Activated CD8-positive, alpha-beta T cell treated with anti-CD3 and anti-CD28 coated beads, Interleukin-2, amount 10 ng/mL, durations not matched to agents 7 days and 5 days (primary cell): ENCODE data around the gene DMXL1. TPM values are rescaled to one million over a fixed set of nuclear protein-coding genes. Genes with fewer than 3 reads are reported as not detected.
"Not testable (repeated sequence)": the region's sequence is repeated elsewhere in the genome, so short reads cannot be mapped to it uniquely, and the experiment has no call there.

Experiments
- ATAC-seq: fragments of 150-1000 bp; cut with Tn5 transposase; one replicate; pipeline ENCODE4 v1.10.0; 2021; ENCODE audit warnings: moderate library complexity
- CTCF ChIA-PET: fragments of 350-600 bp; sonication (Branson Sonifier 250); formaldehyde crosslinking; loops from one replicate; lab custom pipeline; 2021; ENCODE audit warnings: antibody characterized with exemption; lab: Charles Lee
- POLR2A ChIA-PET: fragments of 350-600 bp; sonication (Branson Sonifier 250); formaldehyde crosslinking; loops from one replicate; lab custom pipeline; 2021; ENCODE audit warnings: antibody characterized with exemption; lab: Charles Lee
- DNase-seq: peaks from one replicate; pipeline ENCODE4 v3.0.0-alpha.2; 2020
- H3K27ac Mint-ChIP-seq: one replicate; pipeline ENCODE4 v1.8.0; 2021; ENCODE audit warnings: mild to moderate bottlenecking, mixed read lengths
- H3K27me3 Mint-ChIP-seq: one replicate; pipeline ENCODE4 v1.8.0; 2021; ENCODE audit warnings: low read depth, mixed read lengths
- H3K36me3 Mint-ChIP-seq: one replicate; pipeline ENCODE4 v1.8.0; 2021; ENCODE audit warnings: low read depth, mixed read lengths
- H3K4me1 Mint-ChIP-seq: one replicate; pipeline ENCODE4 v1.8.0; 2021; ENCODE audit warnings: low read depth, mixed read lengths
- H3K4me3 Mint-ChIP-seq: one replicate; pipeline ENCODE4 v1.8.0; 2021; ENCODE audit warnings: mild to moderate bottlenecking, mixed read lengths
- H3K9me3 Mint-ChIP-seq: one replicate; pipeline ENCODE4 v1.8.0; 2022; ENCODE audit warnings: mixed read lengths; ENCODE audit not compliant: insufficient read depth
- total RNA-seq, 2 experiments: library from RNA; stranded (reverse); gene quantifications; one replicate each; pipeline ENCODE4 v1.2.3, GENCODE V29; 2021

Gene DMXL1
- total RNA-seq, 2 experiments from 2014 or later: 32.3 to 33.9 TPM

GRCh38 chr5:119218830-119219782 is 148.2 kb downstream of the DMXL1 start:
- peaks cover 13% of the 10 kb centered on the region for H3K36me3 Mint-ChIP-seq
- POLR2A ChIA-PET: interaction anchor here (0.9 kb wide), 1 partner anchor 25 kb away, joined by 3 read pairs; no protein-coding TSS in a partner anchor

GRCh38 chr5:119220576-119221197 is 149.8 kb downstream of the DMXL1 start:
- DNase-seq (no peak), ATAC-seq (no peak)
- POLR2A ChIA-PET: no interaction called here
- Mint-ChIP-seq H3K27me3 (no peaks in the 10 kb centered on the region), H3K27ac (no peak overlapping the region), H3K4me1 (no peaks in the 10 kb centered on the region), H3K9me3 (no peaks in the 10 kb centered on the region), H3K36me3 (peaks cover 13% of the 10 kb centered on the region), H3K4me3 (no peak overlapping the region)
- CTCF ChIA-PET: interaction anchor here (1.3 kb wide), 1 partner anchor 192 kb away, joined by 3 read pairs; no protein-coding TSS in a partner anchor

More at GRCh38 chr5:119218830-119219782, 148.2 kb downstream of the DMXL1 start:
- DNase-seq: no peak
- H3K27ac Mint-ChIP-seq: no peak overlapping the region
- no peaks in the 10 kb centered on the region for H3K27me3 Mint-ChIP-seq
- CTCF ChIA-PET: interaction anchor here (0.9 to 1.2 kb wide), 3 partner anchors 49 to 197 kb away, joined by 3 to 7 read pairs (median 4); no protein-coding TSS in a partner anchor
- no peaks in the 10 kb centered on the region for H3K9me3 Mint-ChIP-seq
- H3K4me3 Mint-ChIP-seq: no peak overlapping the region
- no peak for ATAC-seq
- H3K4me1 Mint-ChIP-seq: no peaks in the 10 kb centered on the region

GRCh38 chr5:119221330-119221729 is 150.4 kb downstream of the DMXL1 start:
- ATAC-seq: no peak
- Mint-ChIP-seq H3K27me3 (no peaks in the 10 kb centered on the region), H3K4me3 (no peak overlapping the region), H3K36me3 (peaks cover 11% of the 10 kb centered on the region), H3K4me1 (no peaks in the 10 kb centered on the region), H3K27ac (no peak overlapping the region), H3K9me3 (no peaks in the 10 kb centered on the region)
- ChIA-PET POLR2A (no interaction called here), CTCF (interaction anchor here (1.6 kb wide), 1 partner anchor 233 kb away, joined by 3 read pairs; the partner anchor contains the start of gene DTWD2)
- no peak for DNase-seq

- ATAC-seq: no peak
- Mint-ChIP-seq H3K4me1 (peaks cover under 1% of the 10 kb centered on the region), H3K27ac (no peak overlapping the region), H3K4me3 (no peak overlapping the region), H3K36me3 (peaks cover 7% of the 10 kb centered on the region), H3K27me3 (no peaks in the 10 kb centered on the region), H3K9me3 (no peaks in the 10 kb centered on the region)
- ChIA-PET POLR2A (no interaction called here), CTCF (no interaction called here)
- DNase-seq: no peak
These were observed 159.1 kb downstream of the DMXL1 start for GRCh38 chr5:119229950-119230349.

- no peaks in the 10 kb centered on the region for H3K9me3 Mint-ChIP-seq
- DNase-seq (no peak), ATAC-seq (no peak)
- ChIA-PET CTCF (interaction anchor here (1.4 to 3.3 kb wide), 3 partner anchors 30 to 250 kb away, joined by 5 to 12 read pairs (median 8); partner anchors contain the start of gene DTWD2), POLR2A (interaction anchor here (0.6 to 0.8 kb wide), 2 partner anchors 16 to 19 kb away, joined by 4 to 5 read pairs; no protein-coding TSS in a partner anchor)
- H3K4me3 Mint-ChIP-seq: no peak overlapping the region
- H3K36me3 Mint-ChIP-seq: peaks cover 18% of the 10 kb centered on the region
- H3K27ac Mint-ChIP-seq: no peak overlapping the region
- peaks cover 16% of the 10 kb centered on the region for H3K4me1 Mint-ChIP-seq
- H3K27me3 Mint-ChIP-seq: no peaks in the 10 kb centered on the region
These were observed 167.6 kb downstream of the DMXL1 start for GRCh38 chr5:119238265-119239118.

GRCh38 chr5:119239119-119239417 is 168.2 kb downstream of the DMXL1 start:
- no peaks in the 10 kb centered on the region for H3K9me3 Mint-ChIP-seq
- no peak overlapping the region for H3K27ac Mint-ChIP-seq
- no peaks in the 10 kb centered on the region for H3K27me3 Mint-ChIP-seq
- H3K4me3 Mint-ChIP-seq: no peak overlapping the region
- ChIA-PET POLR2A (interaction anchor here (0.6 to 0.8 kb wide), 4 partner anchors 15 to 51 kb away, joined by 3 to 5 read pairs (median 4); no protein-coding TSS in a partner anchor), CTCF (interaction anchor here (0.6 to 3.3 kb wide), 4 partner anchors 29 to 251 kb away, joined by 3 to 12 read pairs (median 6); partner anchors contain the start of gene DTWD2)
- DNase-seq (no peak), ATAC-seq (no peak)
- H3K4me1 Mint-ChIP-seq: peaks cover 16% of the 10 kb centered on the region
- peaks cover 21% of the 10 kb centered on the region for H3K36me3 Mint-ChIP-seq

- CTCF ChIA-PET: interaction anchor here (0.6 to 3.3 kb wide), 3 partner anchors 28 to 252 kb away, joined by 3 to 12 read pairs (median 5); partner anchors contain the start of gene DTWD2
These were observed 168.9 kb downstream of the DMXL1 start for GRCh38 chr5:119239826-119240225.

GRCh38 chr5:119243888-119244287 is 173.0 kb downstream of the DMXL1 start:
- CTCF ChIA-PET: interaction anchor here (1.2 to 1.5 kb wide), 2 partner anchors 71 to 256 kb away, joined by 4 read pairs; partner anchors contain the start of gene DTWD2
- POLR2A ChIA-PET: no interaction called here
- Mint-ChIP-seq H3K27ac (no peak overlapping the region), H3K9me3 (no peaks in the 10 kb centered on the region), H3K4me3 (no peak overlapping the region), H3K4me1 (peaks cover 3% of the 10 kb centered on the region), H3K36me3 (peaks cover 18% of the 10 kb centered on the region), H3K27me3 (no peaks in the 10 kb centered on the region)
- ATAC-seq (no peak), DNase-seq (no peak)

More at GRCh38 chr5:119239826-119240225, 168.9 kb downstream of the DMXL1 start:
- Mint-ChIP-seq H3K4me1 (peaks cover 16% of the 10 kb centered on the region), H3K36me3 (peaks cover 17% of the 10 kb centered on the region)
- H3K27ac Mint-ChIP-seq, H3K4me3 Mint-ChIP-seq, H3K27me3 Mint-ChIP-seq, POLR2A ChIA-PET, ATAC-seq, DNase-seq, H3K9me3 Mint-ChIP-seq: not testable (repeated sequence)

GRCh38 chr5:119250946-119251901 is 180.3 kb downstream of the DMXL1 start:
- peaks cover 2% of the 10 kb centered on the region for H3K4me1 Mint-ChIP-seq
- H3K4me3 Mint-ChIP-seq: no peak overlapping the region
- H3K36me3 Mint-ChIP-seq: peaks cover 35% of the 10 kb centered on the region
- H3K27me3 Mint-ChIP-seq: no peaks in the 10 kb centered on the region
- ChIA-PET CTCF (interaction anchor here (1.3 to 1.4 kb wide), 2 partner anchors 15 to 161 kb away, joined by 3 to 6 read pairs; no protein-coding TSS in a partner anchor), POLR2A (interaction anchor here (0.6 to 0.9 kb wide), 2 partner anchors 17 to 260 kb away, joined by 3 to 4 read pairs; no protein-coding TSS in a partner anchor)
- no peak overlapping the region for H3K27ac Mint-ChIP-seq
- no peak for ATAC-seq
- H3K9me3 Mint-ChIP-seq: peaks cover 3% of the 10 kb centered on the region
- DNase-seq: no peak
